Activated CD8-positive, alpha-beta memory T cell treated with anti-CD3 and anti-CD28 coated beads for 4 hours (primary cell): ENCODE data around the gene DIP2A.

Experiments
- DNase-seq, 2 donors: peaks; one replicate each; pipeline ENCODE4 v3.0.0-alpha.2; 2020; ENCODE audit warnings: low read depth in 2 of 2

Gene DIP2A

GRCh38 chr21:46458315-46459023 lies at the start of gene DIP2A:
Gene DIP2A, plus strand, starts transcription at chr21:46458891. Its CDS starts 241 bp downstream, at chr21:46459132.
- peak; percentile 87 to 89 for DNase-seq

- DNase-seq, result no peak
Observed at GRCh38 chr21:46409641-46410406, 48.9 kb upstream of the DIP2A start.

GRCh38 chr21:46410516-46410915 lies 48.2 kb upstream of the DIP2A start:
- DNase-seq, result no peak

- no peak for DNase-seq
Observed at GRCh38 chr21:46411236-46411635, 47.5 kb upstream of the DIP2A start.

- DNase-seq, result no peak
Observed at GRCh38 chr21:46411691-46412090, 47.0 kb upstream of the DIP2A start.

- DNase-seq, result no peak
Observed at GRCh38 chr21:46412521-46413364, 45.9 kb upstream of the DIP2A start.

- DNase-seq, result no peak
Observed at GRCh38 chr21:46413365-46413696, 45.4 kb upstream of the DIP2A start.

GRCh38 chr21:46414965-46415275 lies 43.8 kb upstream of the DIP2A start:
- no peak for DNase-seq

GRCh38 chr21:46416551-46416950 lies 42.1 kb upstream of the DIP2A start:
- DNase-seq, result no peak

GRCh38 chr21:46418265-46418946 lies 40.3 kb upstream of the DIP2A start:
- DNase-seq, result no peak

- no peak for DNase-seq
Observed at GRCh38 chr21:46420241-46421190, 38.2 kb upstream of the DIP2A start.

- DNase-seq, result no peak
Observed at GRCh38 chr21:46421191-46421750, 37.4 kb upstream of the DIP2A start.

GRCh38 chr21:46421756-46422555 lies 36.7 kb upstream of the DIP2A start:
- DNase-seq, result no peak

GRCh38 chr21:46422636-46423241 lies 36.0 kb upstream of the DIP2A start:
- no peak for DNase-seq

GRCh38 chr21:46423546-46424038 lies 35.1 kb upstream of the DIP2A start:
- DNase-seq, result no peak

GRCh38 chr21:46424039-46424591 lies 34.6 kb upstream of the DIP2A start:
- DNase-seq, result no peak

- no peak for DNase-seq
Observed at GRCh38 chr21:46424621-46425020, 34.1 kb upstream of the DIP2A start.

GRCh38 chr21:46425041-46425440 lies 33.6 kb upstream of the DIP2A start:
- no peak for DNase-seq

- peak; percentile 17 to 47 for DNase-seq
Observed at GRCh38 chr21:46425571-46425970, 33.1 kb upstream of the DIP2A start.
